ENCODE data around the gene SPAG17.

SPAG17 gene

GRCh38 chr1:118169016-118169415 is 16.0 kb downstream of the SPAG17 start:
- Histone ChIP-seq H3K27me3 (ENCODE audit: control insufficient read depth, insufficient read depth, low read length) (no peaks in the 10 kb centered on the region), H3K27ac (ENCODE audit: low read depth, low read length) (no peak overlapping the region), H3K9me3 (ENCODE audit: control insufficient read depth, insufficient read depth, low read depth, low read length) (no peaks in the 10 kb centered on the region), H3K4me1 (ENCODE audit: control insufficient read depth, insufficient read depth, low read length) (no peaks in the 10 kb centered on the region), H3K9ac (ENCODE audit: low read length) (no peak overlapping the region), H3K4me3 (ENCODE audit: low read depth, low read length) (no peak overlapping the region), H3K36me3 (ENCODE audit: control insufficient read depth, insufficient read depth, low read length) (no peaks in the 10 kb centered on the region)

- H3K4me3 ChIP-seq (ENCODE audit: low read depth, low read length) = no peak overlapping the region
These were observed 24.2 kb downstream of the SPAG17 start for GRCh38 chr1:118160806-118161205.

GRCh38 chr1:118159569-118159968 is 25.5 kb downstream of the SPAG17 start:
- Histone ChIP-seq H3K9ac (ENCODE audit: low read length) (no peak overlapping the region), H3K4me1 (ENCODE audit: control insufficient read depth, insufficient read depth, low read length) (no peaks in the 10 kb centered on the region), H3K27ac (ENCODE audit: low read depth, low read length) (no peak overlapping the region), H3K27me3 (ENCODE audit: control insufficient read depth, insufficient read depth, low read length) (no peaks in the 10 kb centered on the region), H3K4me3 (ENCODE audit: low read depth, low read length) (no peak overlapping the region), H3K36me3 (ENCODE audit: control insufficient read depth, insufficient read depth, low read length) (no peaks in the 10 kb centered on the region), H3K9me3 (ENCODE audit: control insufficient read depth, insufficient read depth, low read depth, low read length) (no peaks in the 10 kb centered on the region)

More at GRCh38 chr1:118160806-118161205, 24.2 kb downstream of the SPAG17 start:
- Histone ChIP-seq H3K9ac (ENCODE audit: low read length) (no peak overlapping the region), H3K36me3 (ENCODE audit: control insufficient read depth, insufficient read depth, low read length) (no peaks in the 10 kb centered on the region), H3K4me1 (ENCODE audit: control insufficient read depth, insufficient read depth, low read length) (no peaks in the 10 kb centered on the region), H3K9me3 (ENCODE audit: control insufficient read depth, insufficient read depth, low read depth, low read length) (no peaks in the 10 kb centered on the region), H3K27me3 (ENCODE audit: control insufficient read depth, insufficient read depth, low read length) (no peaks in the 10 kb centered on the region), H3K27ac (ENCODE audit: low read depth, low read length) (no peak overlapping the region)

- Histone ChIP-seq H3K27ac (ENCODE audit: low read depth, low read length) (no peak overlapping the region), H3K9me3 (ENCODE audit: control insufficient read depth, insufficient read depth, low read depth, low read length) (no peaks in the 10 kb centered on the region), H3K9ac (ENCODE audit: low read length) (no peak overlapping the region), H3K4me1 (ENCODE audit: control insufficient read depth, insufficient read depth, low read length) (no peaks in the 10 kb centered on the region), H3K4me3 (ENCODE audit: low read depth, low read length) (no peak overlapping the region), H3K36me3 (ENCODE audit: control insufficient read depth, insufficient read depth, low read length) (no peaks in the 10 kb centered on the region), H3K27me3 (ENCODE audit: control insufficient read depth, insufficient read depth, low read length) (no peaks in the 10 kb centered on the region)
These were observed 26.1 kb downstream of the SPAG17 start for GRCh38 chr1:118158924-118159323.

GRCh38 chr1:118157506-118157905 is 27.5 kb downstream of the SPAG17 start:
- no peaks in the 10 kb centered on the region for H3K27me3 ChIP-seq (ENCODE audit: control insufficient read depth, insufficient read depth, low read length)
- H3K4me1 ChIP-seq (ENCODE audit: control insufficient read depth, insufficient read depth, low read length) = no peaks in the 10 kb centered on the region
- no peak overlapping the region for H3K27ac ChIP-seq (ENCODE audit: low read depth, low read length)
- no peaks in the 10 kb centered on the region for H3K9me3 ChIP-seq (ENCODE audit: control insufficient read depth, insufficient read depth, low read depth, low read length)
- H3K4me3 ChIP-seq (ENCODE audit: low read depth, low read length) = no peak overlapping the region
- no peaks in the 10 kb centered on the region for H3K36me3 ChIP-seq (ENCODE audit: control insufficient read depth, insufficient read depth, low read length)
- no peak overlapping the region for H3K9ac ChIP-seq (ENCODE audit: low read length)

GRCh38 chr1:118155106-118155505 is 29.9 kb downstream of the SPAG17 start:
- H3K9ac ChIP-seq (ENCODE audit: low read length) = no peak overlapping the region
- H3K4me1 ChIP-seq (ENCODE audit: control insufficient read depth, insufficient read depth, low read length) = no peaks in the 10 kb centered on the region
- no peak overlapping the region for H3K27ac ChIP-seq (ENCODE audit: low read depth, low read length)
- H3K27me3 ChIP-seq (ENCODE audit: control insufficient read depth, insufficient read depth, low read length) = no peaks in the 10 kb centered on the region
- no peak overlapping the region for H3K4me3 ChIP-seq (ENCODE audit: low read depth, low read length)
- no peaks in the 10 kb centered on the region for H3K9me3 ChIP-seq (ENCODE audit: control insufficient read depth, insufficient read depth, low read depth, low read length)
- no peaks in the 10 kb centered on the region for H3K36me3 ChIP-seq (ENCODE audit: control insufficient read depth, insufficient read depth, low read length)

GRCh38 chr1:118154220-118154619 is 30.8 kb downstream of the SPAG17 start:
- Histone ChIP-seq H3K4me3 (ENCODE audit: low read depth, low read length) (no peak overlapping the region), H3K4me1 (ENCODE audit: control insufficient read depth, insufficient read depth, low read length) (no peaks in the 10 kb centered on the region), H3K36me3 (ENCODE audit: control insufficient read depth, insufficient read depth, low read length) (no peaks in the 10 kb centered on the region), H3K27me3 (ENCODE audit: control insufficient read depth, insufficient read depth, low read length) (no peaks in the 10 kb centered on the region), H3K27ac (ENCODE audit: low read depth, low read length) (no peak overlapping the region), H3K9ac (ENCODE audit: low read length) (no peak overlapping the region), H3K9me3 (ENCODE audit: control insufficient read depth, insufficient read depth, low read depth, low read length) (no peaks in the 10 kb centered on the region)

GRCh38 chr1:118151312-118151937 is 33.6 kb downstream of the SPAG17 start:
- Histone ChIP-seq H3K9me3 (ENCODE audit: control insufficient read depth, insufficient read depth, low read depth, low read length) (peaks cover 3% of the 10 kb centered on the region; the same call in 1 of the 2 replicates), H3K4me1 (ENCODE audit: control insufficient read depth, insufficient read depth, low read length) (no peaks in the 10 kb centered on the region), H3K4me3 (ENCODE audit: low read depth, low read length) (no peak overlapping the region), H3K36me3 (ENCODE audit: control insufficient read depth, insufficient read depth, low read length) (no peaks in the 10 kb centered on the region), H3K27ac (ENCODE audit: low read depth, low read length) (no peak overlapping the region), H3K9ac (ENCODE audit: low read length) (no peak overlapping the region), H3K27me3 (ENCODE audit: control insufficient read depth, insufficient read depth, low read length) (no peaks in the 10 kb centered on the region)

GRCh38 chr1:118149799-118150198 is 35.2 kb downstream of the SPAG17 start:
- Histone ChIP-seq H3K36me3 (ENCODE audit: control insufficient read depth, insufficient read depth, low read length) (no peaks in the 10 kb centered on the region), H3K27ac (ENCODE audit: low read depth, low read length) (no peak overlapping the region), H3K4me3 (ENCODE audit: low read depth, low read length) (no peak overlapping the region), H3K4me1 (ENCODE audit: control insufficient read depth, insufficient read depth, low read length) (no peaks in the 10 kb centered on the region), H3K9ac (ENCODE audit: low read length) (no peak overlapping the region), H3K27me3 (ENCODE audit: control insufficient read depth, insufficient read depth, low read length) (no peaks in the 10 kb centered on the region), H3K9me3 (ENCODE audit: control insufficient read depth, insufficient read depth, low read depth, low read length) (peaks cover 3% of the 10 kb centered on the region; the same call in 1 of the 2 replicates)

- Histone ChIP-seq H3K27me3 (ENCODE audit: control insufficient read depth, insufficient read depth, low read length) (no peaks in the 10 kb centered on the region), H3K9ac (ENCODE audit: low read length) (no peak overlapping the region), H3K4me1 (ENCODE audit: control insufficient read depth, insufficient read depth, low read length) (0 out of 2 replicates have a peak, but pooled peaks cover 6% of the 10 kb centered on the region), H3K27ac (ENCODE audit: low read depth, low read length) (no peak overlapping the region), H3K9me3 (ENCODE audit: control insufficient read depth, insufficient read depth, low read depth, low read length) (peaks cover 3% of the 10 kb centered on the region; the same call in 1 of the 2 replicates), H3K4me3 (ENCODE audit: low read depth, low read length) (no peak overlapping the region), H3K36me3 (ENCODE audit: control insufficient read depth, insufficient read depth, low read length) (no peaks in the 10 kb centered on the region)
These were observed 37.0 kb downstream of the SPAG17 start for GRCh38 chr1:118148034-118148433.

GRCh38 chr1:118147522-118147921 is 37.5 kb downstream of the SPAG17 start:
- Histone ChIP-seq H3K9me3 (ENCODE audit: control insufficient read depth, insufficient read depth, low read depth, low read length) (peaks cover 3% of the 10 kb centered on the region; the same call in 1 of the 2 replicates), H3K27ac (ENCODE audit: low read depth, low read length) (no peak overlapping the region), H3K4me1 (ENCODE audit: control insufficient read depth, insufficient read depth, low read length) (0 out of 2 replicates have a peak, but pooled peaks cover 6% of the 10 kb centered on the region), H3K9ac (ENCODE audit: low read length) (no peak overlapping the region), H3K4me3 (ENCODE audit: low read depth, low read length) (no peak overlapping the region), H3K27me3 (ENCODE audit: control insufficient read depth, insufficient read depth, low read length) (no peaks in the 10 kb centered on the region), H3K36me3 (ENCODE audit: control insufficient read depth, insufficient read depth, low read length) (no peaks in the 10 kb centered on the region)
